HG03439 (cell line): ENCODE data around the gene STAT5A.
"Not testable (repeated sequence)": the region's sequence is repeated elsewhere in the genome, so short reads cannot be mapped to it uniquely, and the experiment has no call there.

Source experiments
- ATAC-seq: cut with Tn5 transposase; IDR thresholded peaks from one replicate; pipeline ENCODE4 v1.9.1; 2021; ENCODE audit warnings: mild to moderate bottlenecking, moderate library complexity; ENCODE audit not compliant: unreplicated experiment

Gene STAT5A

DNA sequence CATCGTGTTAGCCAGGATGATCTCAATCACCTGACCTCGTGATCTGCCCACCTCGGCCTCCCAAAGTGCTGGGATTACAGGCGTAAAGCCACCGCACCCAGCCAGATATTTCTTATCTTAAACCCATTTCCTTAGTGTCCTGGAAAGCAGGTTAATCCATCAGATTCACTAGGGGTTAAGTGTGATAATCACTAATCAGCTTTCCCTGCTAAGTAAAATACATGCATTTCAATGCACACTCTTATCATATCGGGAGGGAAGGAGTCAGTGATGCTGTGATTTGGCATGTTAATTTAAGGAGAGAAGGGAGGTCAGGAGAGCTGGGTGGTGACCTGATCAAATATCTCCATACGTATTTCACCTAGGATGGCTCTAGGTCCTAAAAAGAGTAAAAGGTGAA lies 70.8 kb downstream of the STAT5A start:
- ATAC-seq, result no peak

DNA sequence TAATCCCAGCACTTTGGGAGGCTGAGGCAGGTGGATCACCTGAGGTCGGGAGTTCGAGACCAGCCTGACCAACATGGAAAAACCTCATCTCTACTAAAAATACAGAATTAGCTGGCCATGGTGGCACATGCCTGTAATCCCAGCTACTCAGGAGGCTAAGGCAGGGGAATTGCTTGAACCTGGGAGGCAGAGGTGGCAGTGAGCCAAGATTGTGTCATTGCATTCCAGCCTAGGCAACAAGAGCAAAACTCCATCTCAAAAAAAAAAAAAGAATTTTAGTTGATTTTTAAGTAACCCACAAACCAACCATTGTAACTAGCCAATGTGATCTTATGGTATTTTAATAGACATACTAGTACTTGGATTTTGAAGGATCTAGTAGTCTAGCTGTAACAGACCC lies 72.1 kb downstream of the STAT5A start:
- not testable (repeated sequence) for ATAC-seq
